ENCODE data around the gene MTUS2. TPM values are rescaled to one million over a fixed set of nuclear protein-coding genes. Genes with fewer than 3 reads are reported as not detected.

MTUS2 gene
- total RNA-seq, 1 donor from 2014 or later = not detected

DNA sequence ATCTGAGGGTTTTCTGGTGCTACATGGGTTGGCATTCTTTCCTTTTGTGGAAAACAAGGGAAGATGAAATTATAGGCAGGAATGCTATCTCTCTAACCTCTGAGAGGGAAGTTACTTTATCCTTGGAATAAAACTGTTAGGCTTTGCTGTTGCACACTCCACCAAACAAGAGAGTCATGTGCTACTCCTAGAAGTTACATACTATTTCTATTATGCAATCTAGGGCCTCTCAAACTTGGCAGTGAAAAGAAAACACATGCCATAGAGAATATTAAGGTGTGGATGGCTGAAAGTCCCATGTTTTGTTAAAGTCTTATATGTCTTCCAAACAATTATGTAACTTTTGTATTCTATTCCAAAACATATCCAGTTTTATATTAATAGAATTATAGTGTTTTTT lies 407.4 kb downstream of the MTUS2 start:
- Mint-ChIP-seq H3K4me3 (no peak overlapping the region), H3K4me1 (ENCODE audit: low read depth) (no peaks in the 10 kb centered on the region)

GRCh38 chr13:29230299-29230845 lies 410.2 kb downstream of the MTUS2 start:
- Mint-ChIP-seq H3K27me3 (ENCODE audit: insufficient read depth) (no peaks in the 10 kb centered on the region), H3K27ac (no peak overlapping the region), H3K9me3 (no peaks in the 10 kb centered on the region), H3K4me1 (ENCODE audit: low read depth) (no peaks in the 10 kb centered on the region), H3K4me3 (no peak overlapping the region), H3K36me3 (ENCODE audit: low read depth) (no peaks in the 10 kb centered on the region)
- intact Hi-C loops (cut with micrococcal nuclease) = no loop called here
- DNase-seq (ENCODE audit: low spot score) = no peak

More for the DNA sequence above, 407.4 kb downstream of the MTUS2 start:
- intact Hi-C loops (cut with micrococcal nuclease) = no loop called here
- DNase-seq (ENCODE audit: low spot score) = no peak
- Mint-ChIP-seq H3K36me3 (ENCODE audit: low read depth) (no peaks in the 10 kb centered on the region), H3K9me3 (peaks cover 7% of the 10 kb centered on the region), H3K27ac (no peak overlapping the region), H3K27me3 (ENCODE audit: insufficient read depth) (no peaks in the 10 kb centered on the region)

DNA sequence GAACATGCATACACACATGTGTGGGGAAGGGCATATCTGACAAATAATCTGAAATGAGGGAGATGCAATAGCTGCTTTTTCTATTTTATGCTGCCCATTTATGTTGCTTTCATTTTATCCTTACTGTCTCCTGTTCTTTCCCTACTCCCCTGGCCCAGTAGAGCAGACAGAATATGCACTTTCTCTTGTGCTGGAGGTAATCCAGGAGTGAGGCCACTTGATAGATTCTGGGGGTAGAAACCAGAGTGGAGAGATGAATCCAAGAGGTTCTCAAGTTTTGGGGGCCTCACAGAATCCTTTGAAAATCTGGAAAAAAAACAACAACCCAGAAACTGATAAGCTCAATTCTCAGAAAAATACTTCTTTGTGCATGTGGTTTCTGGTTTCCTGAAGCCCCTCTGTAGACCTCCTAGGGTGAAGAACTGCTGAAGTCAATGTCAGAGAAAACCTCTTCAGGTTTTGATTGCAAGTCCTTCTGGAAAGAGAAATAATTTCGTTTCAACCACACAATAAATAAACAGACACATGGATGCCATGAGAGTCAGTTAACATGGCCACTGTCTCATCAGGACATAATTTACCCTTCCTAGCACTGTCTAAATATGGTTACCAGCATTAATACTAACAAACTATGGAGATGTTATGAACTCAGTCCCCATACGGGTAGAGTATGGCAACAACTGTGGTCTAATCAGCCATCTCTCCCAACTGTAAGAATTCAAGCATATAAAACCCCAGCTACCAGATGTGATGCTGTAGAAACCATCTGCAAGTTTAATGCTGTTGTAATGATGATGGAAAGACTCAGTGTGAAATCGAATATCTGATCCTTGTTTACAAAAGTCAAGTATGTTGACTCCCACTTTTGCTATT lies 419.8 kb downstream of the MTUS2 start:
- Mint-ChIP-seq H3K27me3 (ENCODE audit: insufficient read depth) (no peaks in the 10 kb centered on the region), H3K4me1 (ENCODE audit: low read depth) (no peaks in the 10 kb centered on the region), H3K36me3 (ENCODE audit: low read depth) (no peaks in the 10 kb centered on the region), H3K9me3 (peaks cover 4% of the 10 kb centered on the region), H3K4me3 (no peak overlapping the region), H3K27ac (no peak overlapping the region)
- no peak for DNase-seq (ENCODE audit: low spot score)
- intact Hi-C loops (cut with micrococcal nuclease) = no loop called here

- no peak overlapping the region for H3K4me3 Mint-ChIP-seq
- no peak overlapping the region for H3K27ac Mint-ChIP-seq
- H3K36me3 Mint-ChIP-seq (ENCODE audit: low read depth) = no peaks in the 10 kb centered on the region
- peaks cover 2% of the 10 kb centered on the region for H3K27me3 Mint-ChIP-seq (ENCODE audit: insufficient read depth)
- intact Hi-C loops (cut with micrococcal nuclease) = no loop called here
- no peak for DNase-seq (ENCODE audit: low spot score)
- H3K4me1 Mint-ChIP-seq (ENCODE audit: low read depth) = no peaks in the 10 kb centered on the region
- H3K9me3 Mint-ChIP-seq = peaks cover 4% of the 10 kb centered on the region
Observed at GRCh38 chr13:29254626-29255370, 434.7 kb downstream of the MTUS2 start.

DNA sequence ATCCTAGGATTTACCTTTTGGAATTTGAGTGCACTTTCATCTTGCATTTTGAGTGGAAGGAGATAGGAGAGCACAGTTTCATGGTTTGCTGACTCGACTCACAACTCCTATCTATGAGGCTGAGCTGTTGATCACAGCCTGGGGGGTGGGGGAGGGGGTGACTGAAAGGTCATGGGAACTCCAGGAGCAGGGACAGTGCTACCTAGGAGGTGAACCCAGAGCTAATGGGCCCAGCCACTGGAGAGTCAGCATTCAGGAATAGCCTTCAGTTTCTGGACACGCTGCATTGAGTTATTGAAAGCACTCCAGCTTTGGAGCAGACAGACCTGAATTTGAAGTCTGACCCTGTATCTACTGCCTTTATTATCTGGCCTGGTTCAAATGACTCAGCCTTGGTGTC lies 435.4 kb downstream of the MTUS2 start:
- H3K9me3 Mint-ChIP-seq = peaks cover 4% of the 10 kb centered on the region
- H3K4me3 Mint-ChIP-seq = no peak overlapping the region
- peaks cover 2% of the 10 kb centered on the region for H3K27me3 Mint-ChIP-seq (ENCODE audit: insufficient read depth)
- no peaks in the 10 kb centered on the region for H3K36me3 Mint-ChIP-seq (ENCODE audit: low read depth)
- no peak for DNase-seq (ENCODE audit: low spot score)
- intact Hi-C loops (cut with micrococcal nuclease) = no loop called here
- no peaks in the 10 kb centered on the region for H3K4me1 Mint-ChIP-seq (ENCODE audit: low read depth)
- H3K27ac Mint-ChIP-seq = no peak overlapping the region

- intact Hi-C loops (cut with micrococcal nuclease) = no loop called here
- Mint-ChIP-seq H3K36me3 (ENCODE audit: low read depth) (no peaks in the 10 kb centered on the region), H3K4me3 (no peak overlapping the region), H3K27ac (no peak overlapping the region), H3K4me1 (ENCODE audit: low read depth) (no peaks in the 10 kb centered on the region), H3K9me3 (peaks cover 12% of the 10 kb centered on the region), H3K27me3 (ENCODE audit: insufficient read depth) (peaks cover 2% of the 10 kb centered on the region)
- DNase-seq (ENCODE audit: low spot score) = no peak
Observed at GRCh38 chr13:29260684-29261083, 440.5 kb downstream of the MTUS2 start.

- Mint-ChIP-seq H3K4me1 (ENCODE audit: low read depth) (no peaks in the 10 kb centered on the region), H3K27ac (no peak overlapping the region), H3K36me3 (ENCODE audit: low read depth) (no peaks in the 10 kb centered on the region), H3K9me3 (peaks cover 12% of the 10 kb centered on the region), H3K27me3 (ENCODE audit: insufficient read depth) (no peaks in the 10 kb centered on the region), H3K4me3 (no peak overlapping the region)
- DNase-seq (ENCODE audit: low spot score) = no peak
- intact Hi-C loops (cut with micrococcal nuclease) = no loop called here
Observed at GRCh38 chr13:29266261-29266660, 446.1 kb downstream of the MTUS2 start.

- Mint-ChIP-seq H3K27me3 (ENCODE audit: insufficient read depth) (no peaks in the 10 kb centered on the region), H3K27ac (no peak overlapping the region), H3K36me3 (ENCODE audit: low read depth) (no peaks in the 10 kb centered on the region), H3K4me1 (ENCODE audit: low read depth) (no peaks in the 10 kb centered on the region), H3K4me3 (no peak overlapping the region), H3K9me3 (peaks cover 12% of the 10 kb centered on the region)
- no peak for DNase-seq (ENCODE audit: low spot score)
- intact Hi-C loops (cut with micrococcal nuclease) = no loop called here
Observed at GRCh38 chr13:29266756-29267733, 446.9 kb downstream of the MTUS2 start.

- Mint-ChIP-seq H3K27ac (no peak overlapping the region), H3K9me3 (no peaks in the 10 kb centered on the region), H3K27me3 (ENCODE audit: insufficient read depth) (no peaks in the 10 kb centered on the region), H3K4me1 (ENCODE audit: low read depth) (no peaks in the 10 kb centered on the region), H3K4me3 (no peak overlapping the region), H3K36me3 (ENCODE audit: low read depth) (no peaks in the 10 kb centered on the region)
- intact Hi-C loops (cut with micrococcal nuclease) = no loop called here
- DNase-seq (ENCODE audit: low spot score) = no peak
Observed at GRCh38 chr13:29270271-29270985, 450.3 kb downstream of the MTUS2 start.

DNA sequence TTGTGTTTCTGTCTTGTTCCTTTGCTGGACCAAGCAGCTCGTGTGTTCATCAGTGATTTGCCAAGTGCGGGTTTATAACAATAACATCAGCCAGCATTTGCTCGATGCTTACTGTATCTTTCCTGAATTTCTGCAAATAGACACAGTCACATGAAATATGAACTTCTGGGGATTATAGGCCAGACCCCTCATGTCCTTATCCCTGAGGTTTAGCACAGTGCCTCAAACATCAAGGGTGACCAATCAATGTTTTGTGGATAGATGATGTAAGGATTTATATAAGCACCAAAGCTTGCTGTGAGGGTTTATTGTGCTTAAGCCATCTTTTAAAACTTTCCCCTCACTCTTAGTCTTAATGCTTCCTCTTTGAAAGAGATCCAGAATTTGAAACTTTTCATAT lies 451.5 kb downstream of the MTUS2 start:
- Mint-ChIP-seq H3K4me1 (ENCODE audit: low read depth) (no peaks in the 10 kb centered on the region), H3K27ac (no peak overlapping the region), H3K36me3 (ENCODE audit: low read depth) (no peaks in the 10 kb centered on the region), H3K4me3 (no peak overlapping the region), H3K9me3 (no peaks in the 10 kb centered on the region), H3K27me3 (ENCODE audit: insufficient read depth) (no peaks in the 10 kb centered on the region)
- intact Hi-C loops (cut with micrococcal nuclease) = no loop called here
- no peak for DNase-seq (ENCODE audit: low spot score)

DNA sequence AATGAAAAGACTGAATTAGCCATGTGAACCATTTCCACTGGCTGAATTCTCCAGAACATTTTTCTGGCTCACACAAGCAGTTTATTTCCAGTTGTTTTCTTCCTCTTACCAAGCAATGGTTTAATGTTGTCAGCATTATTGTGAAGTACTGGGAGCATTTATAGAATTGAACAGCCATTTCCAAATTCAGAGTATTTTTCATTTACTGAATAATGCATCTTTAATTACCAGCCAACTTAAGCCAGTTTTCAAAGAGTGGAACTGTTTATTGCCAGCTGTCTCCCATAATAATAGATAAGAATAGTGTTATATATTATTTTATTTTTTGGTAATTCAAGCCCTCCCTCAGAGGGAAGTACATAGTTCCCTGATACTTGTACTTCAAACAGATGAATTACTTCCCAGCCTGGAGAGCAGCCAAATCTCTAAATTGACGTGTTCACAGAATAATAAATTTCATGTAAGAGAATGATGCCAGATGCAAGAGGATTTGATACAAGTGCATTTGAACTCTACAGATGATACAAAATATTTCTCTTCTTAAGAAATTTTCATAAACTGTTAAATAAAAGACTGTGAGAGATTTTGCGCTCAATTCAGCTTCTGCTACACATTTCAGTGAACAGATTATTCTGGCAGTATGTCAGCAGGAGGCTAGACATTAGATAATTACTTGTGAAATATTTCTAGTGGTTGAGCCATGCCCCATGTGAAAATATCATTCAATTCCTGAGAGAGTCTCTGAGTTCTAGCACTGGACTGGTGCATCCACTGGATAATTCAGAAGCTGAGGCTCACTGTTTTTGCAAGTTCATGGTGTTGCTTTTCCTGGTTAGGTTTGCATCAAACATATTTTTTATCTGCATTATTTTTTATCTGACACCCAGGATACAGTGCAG lies 459.5 kb downstream of the MTUS2 start:
- no peaks in the 10 kb centered on the region for H3K4me1 Mint-ChIP-seq (ENCODE audit: low read depth)
- no peak for DNase-seq (ENCODE audit: low spot score)
- no peak overlapping the region for H3K4me3 Mint-ChIP-seq
- no peaks in the 10 kb centered on the region for H3K9me3 Mint-ChIP-seq
- no peaks in the 10 kb centered on the region for H3K27me3 Mint-ChIP-seq (ENCODE audit: insufficient read depth)
- intact Hi-C loops (cut with micrococcal nuclease) = no loop called here
- no peaks in the 10 kb centered on the region for H3K36me3 Mint-ChIP-seq (ENCODE audit: low read depth)
- no peak overlapping the region for H3K27ac Mint-ChIP-seq
